Measurements from ENCODE around the gene IP6K2. TPM values are rescaled to one million over a fixed set of nuclear protein-coding genes. Genes with fewer than 3 reads are reported as not detected.

Gene IP6K2
- total RNA-seq, 1 donor from 2014 or later, result 58.4 TPM

GRCh38 chr3:48711727-48712126 is 5.3 kb downstream of the IP6K2 start:
- no peaks in the 10 kb centered on the region for H3K27me3 Mint-ChIP-seq
- no peak overlapping the region for H3K4me3 Mint-ChIP-seq
- DNase-seq, result no peak
- H3K9me3 Mint-ChIP-seq, result no peaks in the 10 kb centered on the region
- H3K36me3 Mint-ChIP-seq (ENCODE audit: low read depth), result peaks cover 45% of the 10 kb centered on the region
- peaks cover 36% of the 10 kb centered on the region for H3K4me1 Mint-ChIP-seq
- H3K27ac Mint-ChIP-seq, result no peak overlapping the region
- intact Hi-C loops (cut with micrococcal nuclease), result no loop called here

GRCh38 chr3:48709051-48709461 is 8.0 kb downstream of the IP6K2 start:
- Mint-ChIP-seq H3K27ac (no peak overlapping the region), H3K9me3 (no peaks in the 10 kb centered on the region), H3K36me3 (ENCODE audit: low read depth) (peaks cover 44% of the 10 kb centered on the region), H3K27me3 (no peaks in the 10 kb centered on the region), H3K4me1 (peaks cover 20% of the 10 kb centered on the region), H3K4me3 (no peak overlapping the region)
- intact Hi-C loops (cut with micrococcal nuclease), result no loop called here
- no peak for DNase-seq

- Mint-ChIP-seq H3K27ac (peak overlapping the region; percentile 26), H3K27me3 (no peaks in the 10 kb centered on the region), H3K4me1 (peaks cover 19% of the 10 kb centered on the region), H3K4me3 (no peak overlapping the region), H3K9me3 (no peaks in the 10 kb centered on the region), H3K36me3 (ENCODE audit: low read depth) (peaks cover 44% of the 10 kb centered on the region)
- intact Hi-C loops (cut with micrococcal nuclease), result no loop called here
- no peak for DNase-seq
Measured at GRCh38 chr3:48708481-48708889, 8.5 kb downstream of the IP6K2 start.

- Mint-ChIP-seq H3K4me3 (no peak overlapping the region), H3K27me3 (no peaks in the 10 kb centered on the region), H3K9me3 (no peaks in the 10 kb centered on the region), H3K36me3 (ENCODE audit: low read depth) (peaks cover 48% of the 10 kb centered on the region), H3K27ac (no peak overlapping the region), H3K4me1 (peaks cover 18% of the 10 kb centered on the region)
- no peak for DNase-seq
- intact Hi-C loops (cut with micrococcal nuclease), result no loop called here
Measured at GRCh38 chr3:48707157-48707556, 9.9 kb downstream of the IP6K2 start.

- no peaks in the 10 kb centered on the region for H3K27me3 Mint-ChIP-seq
- H3K36me3 Mint-ChIP-seq (ENCODE audit: low read depth), result peaks cover 37% of the 10 kb centered on the region
- no peak overlapping the region for H3K27ac Mint-ChIP-seq
- no peak overlapping the region for H3K4me3 Mint-ChIP-seq
- intact Hi-C loops (cut with micrococcal nuclease), result no loop called here
- H3K4me1 Mint-ChIP-seq, result peaks cover 7% of the 10 kb centered on the region
- DNase-seq, result no peak
- H3K9me3 Mint-ChIP-seq, result no peaks in the 10 kb centered on the region
Measured at GRCh38 chr3:48702320-48702920, 14.6 kb downstream of the IP6K2 start.

GRCh38 chr3:48700731-48701405 is 16.2 kb downstream of the IP6K2 start:
- DNase-seq, result no peak
- H3K4me1 Mint-ChIP-seq, result peaks cover 10% of the 10 kb centered on the region
- no peaks in the 10 kb centered on the region for H3K27me3 Mint-ChIP-seq
- no peak overlapping the region for H3K27ac Mint-ChIP-seq
- no peaks in the 10 kb centered on the region for H3K9me3 Mint-ChIP-seq
- H3K36me3 Mint-ChIP-seq (ENCODE audit: low read depth), result peaks cover 32% of the 10 kb centered on the region
- intact Hi-C loops (cut with micrococcal nuclease), result no loop called here
- H3K4me3 Mint-ChIP-seq, result no peak overlapping the region

GRCh38 chr3:48698891-48699290 is 18.1 kb downstream of the IP6K2 start:
- H3K9me3 Mint-ChIP-seq, result no peaks in the 10 kb centered on the region
- no peak overlapping the region for H3K4me3 Mint-ChIP-seq
- no peak for DNase-seq
- H3K36me3 Mint-ChIP-seq (ENCODE audit: low read depth), result peaks cover 35% of the 10 kb centered on the region
- no peaks in the 10 kb centered on the region for H3K27me3 Mint-ChIP-seq
- intact Hi-C loops (cut with micrococcal nuclease), result no loop called here
- peaks cover 10% of the 10 kb centered on the region for H3K4me1 Mint-ChIP-seq
- H3K27ac Mint-ChIP-seq, result no peak overlapping the region

GRCh38 chr3:48697952-48698351 is 19.1 kb downstream of the IP6K2 start:
- Mint-ChIP-seq H3K9me3 (no peaks in the 10 kb centered on the region), H3K4me3 (no peak overlapping the region), H3K27ac (no peak overlapping the region), H3K4me1 (peaks cover 10% of the 10 kb centered on the region), H3K36me3 (ENCODE audit: low read depth) (peaks cover 39% of the 10 kb centered on the region), H3K27me3 (no peaks in the 10 kb centered on the region)
- no peak for DNase-seq
- intact Hi-C loops (cut with micrococcal nuclease), result no loop called here

- Mint-ChIP-seq H3K36me3 (ENCODE audit: low read depth) (peaks cover 41% of the 10 kb centered on the region), H3K9me3 (no peaks in the 10 kb centered on the region), H3K4me3 (no peak overlapping the region), H3K4me1 (peaks cover 8% of the 10 kb centered on the region), H3K27ac (no peak overlapping the region), H3K27me3 (no peaks in the 10 kb centered on the region)
- DNase-seq, result no peak
- intact Hi-C loops (cut with micrococcal nuclease), result no loop called here
Measured at GRCh38 chr3:48696601-48697000, 20.4 kb downstream of the IP6K2 start.

GRCh38 chr3:48696156-48696555 is 20.9 kb downstream of the IP6K2 start:
- intact Hi-C loops (cut with micrococcal nuclease), result no loop called here
- Mint-ChIP-seq H3K27ac (no peak overlapping the region), H3K27me3 (no peaks in the 10 kb centered on the region), H3K4me1 (peaks cover 8% of the 10 kb centered on the region), H3K4me3 (no peak overlapping the region), H3K36me3 (ENCODE audit: low read depth) (peaks cover 42% of the 10 kb centered on the region), H3K9me3 (no peaks in the 10 kb centered on the region)
- DNase-seq, result no peak

- peaks cover 8% of the 10 kb centered on the region for H3K4me1 Mint-ChIP-seq
- H3K27ac Mint-ChIP-seq, result no peak overlapping the region
- H3K36me3 Mint-ChIP-seq (ENCODE audit: low read depth), result peaks cover 45% of the 10 kb centered on the region
- no peak for DNase-seq
- no peak overlapping the region for H3K4me3 Mint-ChIP-seq
- intact Hi-C loops (cut with micrococcal nuclease), result no loop called here
- no peaks in the 10 kb centered on the region for H3K27me3 Mint-ChIP-seq
- H3K9me3 Mint-ChIP-seq, result no peaks in the 10 kb centered on the region
Measured at GRCh38 chr3:48695393-48695753, 21.6 kb downstream of the IP6K2 start.

- H3K4me3 Mint-ChIP-seq, result no peak overlapping the region
- no peak for DNase-seq
- peaks cover 5% of the 10 kb centered on the region for H3K4me1 Mint-ChIP-seq
- H3K36me3 Mint-ChIP-seq (ENCODE audit: low read depth), result peaks cover 44% of the 10 kb centered on the region
- no peaks in the 10 kb centered on the region for H3K9me3 Mint-ChIP-seq
- H3K27me3 Mint-ChIP-seq, result no peaks in the 10 kb centered on the region
- intact Hi-C loops (cut with micrococcal nuclease), result no loop called here
- no peak overlapping the region for H3K27ac Mint-ChIP-seq
Measured at GRCh38 chr3:48694610-48695392, 22.2 kb downstream of the IP6K2 start.

GRCh38 chr3:48693826-48694225 is 23.2 kb downstream of the IP6K2 start:
- intact Hi-C loops (cut with micrococcal nuclease), result no loop called here
- no peaks in the 10 kb centered on the region for H3K9me3 Mint-ChIP-seq
- H3K27me3 Mint-ChIP-seq, result no peaks in the 10 kb centered on the region
- H3K27ac Mint-ChIP-seq, result no peak overlapping the region
- H3K4me3 Mint-ChIP-seq, result no peak overlapping the region
- peaks cover 5% of the 10 kb centered on the region for H3K4me1 Mint-ChIP-seq
- no peak for DNase-seq
- peaks cover 41% of the 10 kb centered on the region for H3K36me3 Mint-ChIP-seq (ENCODE audit: low read depth)

GRCh38 chr3:48692551-48692950 is 24.5 kb downstream of the IP6K2 start:
- DNase-seq, result no peak
- intact Hi-C loops (cut with micrococcal nuclease), result no loop called here
- Mint-ChIP-seq H3K27me3 (no peaks in the 10 kb centered on the region), H3K36me3 (ENCODE audit: low read depth) (peaks cover 50% of the 10 kb centered on the region), H3K9me3 (no peaks in the 10 kb centered on the region), H3K4me1 (peaks cover 5% of the 10 kb centered on the region), H3K4me3 (no peak overlapping the region), H3K27ac (no peak overlapping the region)
